Kidney (tissue), 14 donors: ENCODE measurements around the gene PAX3. TPM values are rescaled to one million over a fixed set of nuclear protein-coding genes. Genes with fewer than 3 reads are reported as not detected.

ENCODE experiments used
- DNase-seq, 5 donors: peaks; one replicate each; pipeline ENCODE4 v3.0.0-alpha.2; 2013 to 2020
- FAIRE-seq: peaks from 2 replicates; lab custom pipeline; 2012; peaks lifted over from hg19 to GRCh38; lab: Jason Lieb, UNC
- H3K27ac ChIP-seq, 2 donors: one replicate each; pipeline ENCODE4 v1.7.0; 2013; ENCODE audit warnings: low read depth in 2 of 2, low read length in 2 of 2, inconsistent platforms in 1 of 2
- H3K27me3 ChIP-seq: one replicate; pipeline ENCODE4 v1.7.1; 2013; ENCODE audit warnings: low read length, inconsistent platforms; ENCODE audit not compliant: control insufficient read depth, insufficient read depth
- H3K36me3 ChIP-seq, 3 donors: one replicate each; pipeline versions ENCODE4 v1.7.0 to v1.7.1; 2013; ENCODE audit warnings: low read length in 3 of 3, control low read depth in 1 of 3, inconsistent platforms in 1 of 3; ENCODE audit not compliant: insufficient read depth in 3 of 3, control insufficient read depth in 2 of 3
- H3K4me1 ChIP-seq, 3 donors: one replicate each; pipeline versions ENCODE4 v1.7.0 to v1.7.1; 2013; ENCODE audit warnings: low read length in 3 of 3, inconsistent platforms in 1 of 3, low read depth in 1 of 3; ENCODE audit not compliant: control insufficient read depth in 2 of 3, insufficient read depth in 2 of 3
- H3K4me3 ChIP-seq, 3 donors: one replicate each; pipeline versions ENCODE4 v1.7.0 to v1.8.1; 2013; ENCODE audit warnings: low read length in 3 of 3, control low read depth in 1 of 3, inconsistent platforms in 1 of 3
- H3K9ac ChIP-seq, 3 donors: one replicate each; pipeline versions ENCODE4 v1.7.0 to v1.7.1; 2013; ENCODE audit warnings: low read length in 3 of 3, control low read depth in 1 of 3, inconsistent platforms in 1 of 3
- H3K9me3 ChIP-seq, 3 donors: one replicate each; pipeline versions ENCODE4 v1.7.0 to v1.7.1; 2013; ENCODE audit warnings: low read length in 3 of 3, control low read depth in 1 of 3, inconsistent platforms in 1 of 3; ENCODE audit not compliant: control insufficient read depth in 2 of 3, insufficient read depth in 1 of 3
- intact Hi-C: fragments of 100-400 bp; cut with DNase I; formaldehyde crosslinking; loops from one replicate; pipeline ENCODE4 v1.11.1; 2022
- polyA plus RNA-seq: library from polyadenylated mRNA; stranded (reverse); fragments of 350-450 nt; fragmentation: Illumina TruSeq; extraction: RNeasy Lipid Tissue Mini Kit (QIAGEN cat#74804); gene quantifications from one replicate; pipeline ENCODE4 v1.2.3, GENCODE V29; 2014; ENCODE audit warnings: low read depth, low replicate concordance; ENCODE audit not compliant: insufficient read depth
- total RNA-seq: library from RNA; stranded (reverse); fragmentation: NEBNext Ultra II Directional; extraction: Animal tissue kit (Norgen Biotek cat#: 25700); gene quantifications from one replicate; pipeline ENCODE4 v1.2.1, GENCODE V29; 2021
- TF ChIP-seq, protein P1 (sequence below): IDR thresholded peaks from 3 replicates; pipeline ENCODE4 v1.5.1; 2012; ENCODE audit warnings: mild to moderate bottlenecking, moderate library complexity, borderline replicate concordance; ENCODE audit not compliant: insufficient read depth; ENCODE audit errors: extremely low read depth
- donor health status: control.
- donor health status: control.
- donor health status: control.
- donor health status: control.
- donor health status: control.
- donor health status: DM: yes; HTN: yes; CAD: no.
- donor health status: Normal renal cell carcinoma (clear cell type).

PAX3 gene
- total and polyA plus RNA-seq, 2 donors from 2014 or later, result not detected

DNA sequence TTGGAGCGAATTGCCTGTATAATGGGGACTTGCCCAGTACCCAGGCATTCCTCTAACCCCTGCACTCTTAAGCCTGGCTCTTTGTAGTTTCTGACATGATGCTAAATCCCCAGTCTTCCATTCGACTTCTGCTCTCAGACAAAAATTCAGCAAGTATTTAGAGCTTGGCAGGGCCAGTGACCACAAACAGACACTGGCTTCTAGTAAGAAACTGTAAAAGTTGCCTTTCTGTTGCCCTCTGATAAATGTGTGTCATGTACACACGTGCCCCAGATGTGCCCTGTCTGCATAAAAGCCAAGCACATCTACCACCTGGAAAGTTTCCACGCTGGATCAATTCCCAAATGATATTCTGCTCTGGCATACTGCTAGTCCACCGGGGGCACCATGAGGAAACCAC lies 18.0 kb downstream of the PAX3 start:
- intact Hi-C loops, result no loop called here
- DNase-seq (no peak), FAIRE-seq (no peak)
- TF ChIP-seq, protein P1, sequence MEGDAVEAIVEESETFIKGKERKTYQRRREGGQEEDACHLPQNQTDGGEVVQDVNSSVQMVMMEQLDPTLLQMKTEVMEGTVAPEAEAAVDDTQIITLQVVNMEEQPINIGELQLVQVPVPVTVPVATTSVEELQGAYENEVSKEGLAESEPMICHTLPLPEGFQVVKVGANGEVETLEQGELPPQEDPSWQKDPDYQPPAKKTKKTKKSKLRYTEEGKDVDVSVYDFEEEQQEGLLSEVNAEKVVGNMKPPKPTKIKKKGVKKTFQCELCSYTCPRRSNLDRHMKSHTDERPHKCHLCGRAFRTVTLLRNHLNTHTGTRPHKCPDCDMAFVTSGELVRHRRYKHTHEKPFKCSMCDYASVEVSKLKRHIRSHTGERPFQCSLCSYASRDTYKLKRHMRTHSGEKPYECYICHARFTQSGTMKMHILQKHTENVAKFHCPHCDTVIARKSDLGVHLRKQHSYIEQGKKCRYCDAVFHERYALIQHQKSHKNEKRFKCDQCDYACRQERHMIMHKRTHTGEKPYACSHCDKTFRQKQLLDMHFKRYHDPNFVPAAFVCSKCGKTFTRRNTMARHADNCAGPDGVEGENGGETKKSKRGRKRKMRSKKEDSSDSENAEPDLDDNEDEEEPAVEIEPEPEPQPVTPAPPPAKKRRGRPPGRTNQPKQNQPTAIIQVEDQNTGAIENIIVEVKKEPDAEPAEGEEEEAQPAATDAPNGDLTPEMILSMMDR, result no peak
- Histone ChIP-seq H3K4me3 (no peak overlapping the region), H3K36me3 (no peaks in the 10 kb centered on the region), H3K9ac (no peak overlapping the region), H3K27ac (no peak overlapping the region), H3K27me3 (peaks cover 34% of the 10 kb centered on the region), H3K9me3 (no peaks in the 10 kb centered on the region), H3K4me1 (no peaks in the 10 kb centered on the region)

GRCh38 chr2:222272446-222273015 lies 26.3 kb downstream of the PAX3 start:
- Histone ChIP-seq H3K4me1 (no peaks in the 10 kb centered on the region), H3K27ac (no peak overlapping the region), H3K4me3 (no peak overlapping the region), H3K36me3 (no peaks in the 10 kb centered on the region), H3K9ac (no peak overlapping the region), H3K27me3 (peaks cover 28% of the 10 kb centered on the region), H3K9me3 (no peaks in the 10 kb centered on the region)
- intact Hi-C loops, result no loop called here
- TF ChIP-seq, protein P1, result no peak
- FAIRE-seq, result no peak
- no peak for DNase-seq

DNA sequence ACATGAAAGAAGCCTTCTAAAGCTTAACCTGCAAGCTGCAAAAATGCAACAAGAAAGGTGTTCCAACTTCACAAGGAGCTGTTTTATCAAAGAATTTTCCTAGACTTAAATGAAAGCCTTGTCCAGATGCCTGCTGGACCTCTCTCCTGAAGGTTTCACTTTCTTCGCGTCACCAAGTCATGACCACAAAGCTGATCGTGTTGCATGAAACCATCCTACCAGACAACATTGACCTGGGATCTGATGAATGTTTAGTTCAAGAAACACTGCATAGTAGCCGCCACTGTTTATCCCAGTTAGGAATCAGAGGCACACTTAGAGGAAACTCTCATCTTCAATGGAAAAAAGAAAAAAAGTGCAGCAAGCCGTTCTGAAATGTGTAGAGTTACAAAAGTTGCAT lies 26.9 kb downstream of the PAX3 start:
- Histone ChIP-seq H3K9me3 (no peaks in the 10 kb centered on the region), H3K27me3 (peaks cover 28% of the 10 kb centered on the region), H3K9ac (no peak overlapping the region), H3K36me3 (no peaks in the 10 kb centered on the region), H3K27ac (no peak overlapping the region), H3K4me1 (no peaks in the 10 kb centered on the region), H3K4me3 (no peak overlapping the region)
- DNase-seq (no peak), FAIRE-seq (no peak)
- intact Hi-C loops, result no loop called here
- TF ChIP-seq, protein P1, result no peak

- intact Hi-C loops, result no loop called here
- H3K36me3 ChIP-seq, result no peaks in the 10 kb centered on the region
- H3K27ac ChIP-seq, result no peak overlapping the region
- H3K4me1 ChIP-seq, result no peaks in the 10 kb centered on the region
- no peak overlapping the region for H3K4me3 ChIP-seq
- FAIRE-seq (no peak), DNase-seq (no peak)
- no peaks in the 10 kb centered on the region for H3K9me3 ChIP-seq
- TF ChIP-seq, protein P1, result no peak
- H3K27me3 ChIP-seq, result peaks cover 23% of the 10 kb centered on the region
- no peak overlapping the region for H3K9ac ChIP-seq
These were observed 28.4 kb downstream of the PAX3 start for GRCh38 chr2:222270396-222270795.
